ENCODE measurements around the gene UBE2D4.
"Not testable (repeated sequence)": the region's sequence is repeated elsewhere in the genome, so short reads cannot be mapped to it uniquely, and the experiment has no call there.

UBE2D4 gene

GRCh38 chr7:43968172-43969040 is 42.2 kb downstream of the UBE2D4 start:
- not testable (repeated sequence) for H2AFZ ChIP-seq (ENCODE audit: low read depth, low read length); H2BK120ac ChIP-seq (ENCODE audit: low read depth, low read length); H3K4ac ChIP-seq (ENCODE audit: low read depth in 1 of 2, low read length in 2 of 2); H4K8ac ChIP-seq (ENCODE audit: low read length); H2BK5ac ChIP-seq (ENCODE audit: low read depth, low read length, poor library complexity, severe bottlenecking); H2BK12ac ChIP-seq (ENCODE audit: low read length in 2 of 2); H3K4me2 ChIP-seq (ENCODE audit: low read length, poor library complexity, severe bottlenecking); H2BK15ac ChIP-seq (ENCODE audit: low read depth, poor library complexity, severe bottlenecking); H3K4me3 ChIP-seq (ENCODE audit: insufficient read depth in 1 of 2, low read depth in 1 of 2, low read length in 2 of 2); H3K79me1 ChIP-seq (replicated peaks; ENCODE audit: low read length, poor library complexity, severe bottlenecking); H3K27ac ChIP-seq (ENCODE audit: low read length, poor library complexity, severe bottlenecking); DNase-seq; H2AK5ac ChIP-seq (ENCODE audit: low read length, severe bottlenecking); H3K9ac ChIP-seq (ENCODE audit: low read length); H3K36me3 ChIP-seq (ENCODE audit: control insufficient read depth in 1 of 2, insufficient read depth in 2 of 2, low read depth in 1 of 2, low read length in 2 of 2); H3K14ac ChIP-seq (ENCODE audit: low read length in 2 of 2); H3K23ac ChIP-seq (ENCODE audit: low read length in 2 of 2); H3K4me1 ChIP-seq (ENCODE audit: control insufficient read depth, insufficient read depth, low read depth, low read length); H3K27me3 ChIP-seq (ENCODE audit: control insufficient read depth in 1 of 2, insufficient read depth in 1 of 2, low read length in 2 of 2); H3K9me3 ChIP-seq (ENCODE audit: control insufficient read depth, low read length); H3K18ac ChIP-seq (ENCODE audit: low read depth in 1 of 2, low read length in 2 of 2); H4K91ac ChIP-seq (ENCODE audit: low read length)
- WGBS, result 90% methylated on average over 2 of the region's 20 CpGs

- H3K36me3 ChIP-seq (ENCODE audit: control insufficient read depth in 1 of 2, insufficient read depth in 2 of 2, low read depth in 1 of 2, low read length in 2 of 2), result not testable (repeated sequence)
- 100% methylated on average over 3 of the region's 11 CpGs for WGBS
Measured at GRCh38 chr7:43969586-43969985, 43.4 kb downstream of the UBE2D4 start.

GRCh38 chr7:43970698-43971097 is 44.5 kb downstream of the UBE2D4 start:
- H3K18ac ChIP-seq (ENCODE audit: low read depth in 1 of 2, low read length in 2 of 2); H2BK12ac ChIP-seq (ENCODE audit: low read length in 2 of 2); H3K9ac ChIP-seq (ENCODE audit: low read length); H2BK120ac ChIP-seq (ENCODE audit: low read depth, low read length); H2AK5ac ChIP-seq (ENCODE audit: low read length, severe bottlenecking); H2BK15ac ChIP-seq (ENCODE audit: low read depth, poor library complexity, severe bottlenecking); H2AFZ ChIP-seq (ENCODE audit: low read depth, low read length); H3K9me3 ChIP-seq (ENCODE audit: control insufficient read depth, low read length); H3K4ac ChIP-seq (ENCODE audit: low read depth in 1 of 2, low read length in 2 of 2); H3K4me2 ChIP-seq (ENCODE audit: low read length, poor library complexity, severe bottlenecking); H2BK5ac ChIP-seq (ENCODE audit: low read depth, low read length, poor library complexity, severe bottlenecking); H4K91ac ChIP-seq (ENCODE audit: low read length); DNase-seq; H3K79me1 ChIP-seq (replicated peaks; ENCODE audit: low read length, poor library complexity, severe bottlenecking); H3K27ac ChIP-seq (ENCODE audit: low read length, poor library complexity, severe bottlenecking); H4K8ac ChIP-seq (ENCODE audit: low read length); H3K23ac ChIP-seq (ENCODE audit: low read length in 2 of 2); H3K14ac ChIP-seq (ENCODE audit: low read length in 2 of 2); H3K4me3 ChIP-seq (ENCODE audit: insufficient read depth in 1 of 2, low read depth in 1 of 2, low read length in 2 of 2); H3K36me3 ChIP-seq (ENCODE audit: control insufficient read depth in 1 of 2, insufficient read depth in 2 of 2, low read depth in 1 of 2, low read length in 2 of 2); H3K4me1 ChIP-seq (ENCODE audit: control insufficient read depth, insufficient read depth, low read depth, low read length); H3K27me3 ChIP-seq (ENCODE audit: control insufficient read depth in 1 of 2, insufficient read depth in 1 of 2, low read length in 2 of 2): not testable (repeated sequence)
- 93% methylated on average over 3 of the region's 5 CpGs for WGBS

More at GRCh38 chr7:43969586-43969985, 43.4 kb downstream of the UBE2D4 start:
- not testable (repeated sequence) for H2BK15ac ChIP-seq (ENCODE audit: low read depth, poor library complexity, severe bottlenecking); H3K27ac ChIP-seq (ENCODE audit: low read length, poor library complexity, severe bottlenecking); H3K4ac ChIP-seq (ENCODE audit: low read depth in 1 of 2, low read length in 2 of 2); H3K23ac ChIP-seq (ENCODE audit: low read length in 2 of 2); H3K18ac ChIP-seq (ENCODE audit: low read depth in 1 of 2, low read length in 2 of 2); H3K79me1 ChIP-seq (replicated peaks; ENCODE audit: low read length, poor library complexity, severe bottlenecking); H2AK5ac ChIP-seq (ENCODE audit: low read length, severe bottlenecking); H3K4me2 ChIP-seq (ENCODE audit: low read length, poor library complexity, severe bottlenecking); DNase-seq; H3K27me3 ChIP-seq (ENCODE audit: control insufficient read depth in 1 of 2, insufficient read depth in 1 of 2, low read length in 2 of 2); H3K9ac ChIP-seq (ENCODE audit: low read length); H2BK5ac ChIP-seq (ENCODE audit: low read depth, low read length, poor library complexity, severe bottlenecking); H4K91ac ChIP-seq (ENCODE audit: low read length); H3K9me3 ChIP-seq (ENCODE audit: control insufficient read depth, low read length); H3K4me1 ChIP-seq (ENCODE audit: control insufficient read depth, insufficient read depth, low read depth, low read length); H2BK120ac ChIP-seq (ENCODE audit: low read depth, low read length); H4K8ac ChIP-seq (ENCODE audit: low read length); H2BK12ac ChIP-seq (ENCODE audit: low read length in 2 of 2); H3K14ac ChIP-seq (ENCODE audit: low read length in 2 of 2); H3K4me3 ChIP-seq (ENCODE audit: insufficient read depth in 1 of 2, low read depth in 1 of 2, low read length in 2 of 2); H2AFZ ChIP-seq (ENCODE audit: low read depth, low read length)

- H2BK5ac ChIP-seq (ENCODE audit: low read depth, low read length, poor library complexity, severe bottlenecking); H3K36me3 ChIP-seq (ENCODE audit: control insufficient read depth in 1 of 2, insufficient read depth in 2 of 2, low read depth in 1 of 2, low read length in 2 of 2); H3K23ac ChIP-seq (ENCODE audit: low read length in 2 of 2); H4K8ac ChIP-seq (ENCODE audit: low read length); H2BK120ac ChIP-seq (ENCODE audit: low read depth, low read length); H3K14ac ChIP-seq (ENCODE audit: low read length in 2 of 2); H3K27ac ChIP-seq (ENCODE audit: low read length, poor library complexity, severe bottlenecking); H3K4me1 ChIP-seq (ENCODE audit: control insufficient read depth, insufficient read depth, low read depth, low read length); H3K4me3 ChIP-seq (ENCODE audit: insufficient read depth in 1 of 2, low read depth in 1 of 2, low read length in 2 of 2); H2BK15ac ChIP-seq (ENCODE audit: low read depth, poor library complexity, severe bottlenecking); H3K79me1 ChIP-seq (replicated peaks; ENCODE audit: low read length, poor library complexity, severe bottlenecking); DNase-seq; H3K9ac ChIP-seq (ENCODE audit: low read length); H3K4ac ChIP-seq (ENCODE audit: low read depth in 1 of 2, low read length in 2 of 2); H2AK5ac ChIP-seq (ENCODE audit: low read length, severe bottlenecking); H3K27me3 ChIP-seq (ENCODE audit: control insufficient read depth in 1 of 2, insufficient read depth in 1 of 2, low read length in 2 of 2); H3K18ac ChIP-seq (ENCODE audit: low read depth in 1 of 2, low read length in 2 of 2); H2BK12ac ChIP-seq (ENCODE audit: low read length in 2 of 2); H3K4me2 ChIP-seq (ENCODE audit: low read length, poor library complexity, severe bottlenecking); H4K91ac ChIP-seq (ENCODE audit: low read length); H2AFZ ChIP-seq (ENCODE audit: low read depth, low read length); H3K9me3 ChIP-seq (ENCODE audit: control insufficient read depth, low read length): not testable (repeated sequence)
- WGBS, result 82% methylated on average over 1 of the region's 8 CpGs
Measured at GRCh38 chr7:43974033-43974573, 47.9 kb downstream of the UBE2D4 start.

All from mesenchymal stem cell (in vitro differentiated cells and primary cell).